HCT116 (cell line): ENCODE measurements around the gene S100A10. TPM values are rescaled to one million over a fixed set of nuclear protein-coding genes. Genes with fewer than 3 reads are reported as not detected.

ENCODE experiments used
- ATAC-seq: fragments of 200-7000 bp; cut with Tn5 transposase; 2 replicates; pipeline ENCODE4 v1.9.1; 2020; ENCODE audit warnings: mild to moderate bottlenecking, moderate library complexity
- BruUV-seq: library from RNA; stranded (reverse); fragments of 400-500 nt; replicated peaks from 2 replicates; lab custom pipeline; 2021; lab: Mats Ljungman, UMichigan
- CTCF ChIA-PET: fragments of 300-600 bp; sonication (Branson Sonifier 250); formaldehyde crosslinking; loops from one replicate; lab custom pipeline; 2021; ENCODE audit warnings: antibody characterized with exemption; lab: Charles Lee
- POLR2A ChIA-PET: fragments of 300-600, 350-600 bp; sonication (Branson Sonifier 250); formaldehyde crosslinking; loops from one replicate; lab custom pipeline; 2021; ENCODE audit warnings: antibody characterized with exemption; lab: Charles Lee
- RAD21 ChIA-PET, 2 experiments: fragments of 300-600 bp; sonication (Branson Sonifier 250); formaldehyde crosslinking; loops; one replicate each; lab custom pipeline; 2023; ENCODE audit warnings: low total read pairs in 2 of 2; ENCODE audit not compliant: uncharacterized antibody in 2 of 2, unreplicated experiment in 2 of 2, low non-redundant PET in 1 of 2; lab: Charles Lee
- DNase-seq: peaks from one replicate; pipeline ENCODE4 v3.0.0-alpha.2; 2010; ENCODE audit warnings: low read depth, low spot score
- H2AFZ ChIP-seq: fragments of 200-600 bp; shearing (Covaris generic), sonication (generic); 2 replicates; pipeline ENCODE4 v1.6.1; 2017; ENCODE audit warnings: low read depth, mixed run types, mixed read lengths, antibody characterized with exemption, low read length; ENCODE audit not compliant: poor library complexity, severe bottlenecking
- H3K27ac ChIP-seq: 2 replicates; pipeline ENCODE4 v1.5.1; 2012; ENCODE audit warnings: low read depth, low read length
- H3K27me3 ChIP-seq: fragments of 200-600 bp; sonication (generic); 2 replicates; pipeline ENCODE4 v1.6.1; 2016; ENCODE audit warnings: mixed run types, low read length, mixed read lengths; ENCODE audit not compliant: insufficient read depth
- H3K36me3 ChIP-seq, 2 experiments: fragments of 200-500 bp in 1 of 2; fragments of 200-600 bp in 1 of 2; sonication (Bioruptor generic) in 1 of 2; sonication (generic) in 1 of 2; 2 replicates each; pipeline versions ENCODE4 v1.5.1 to v1.6.1; 2014 to 2016; ENCODE audit warnings: low read length in 2 of 2, inconsistent platforms in 1 of 2, mixed read lengths in 1 of 2, mixed run types in 1 of 2; ENCODE audit not compliant: insufficient read depth in 2 of 2, control insufficient read depth in 1 of 2
- H3K4me1 ChIP-seq, 2 experiments: fragments of 200-600 bp in 1 of 2; sonication (generic) in 1 of 2; 2 replicates each; pipeline versions ENCODE4 v1.5.1 to v1.6.1; 2012 to 2017; ENCODE audit warnings: low read length in 2 of 2, inconsistent platforms in 1 of 2, mild to moderate bottlenecking in 1 of 2, mixed read lengths in 1 of 2, mixed run types in 1 of 2, moderate library complexity in 1 of 2; ENCODE audit not compliant: insufficient read depth in 2 of 2, control insufficient read depth in 1 of 2
- H3K4me2 ChIP-seq: fragments of 200-600 bp; sonication (generic); 2 replicates; pipeline ENCODE4 v1.6.1; 2017; ENCODE audit warnings: mixed run types, low read length, mixed read lengths
- H3K4me3 ChIP-seq, 2 experiments: fragments of 200-600 bp in 1 of 2; sonication (generic) in 1 of 2; replicated peaks in 1 of 2; 2 replicates each; pipeline ENCODE4 v1.5.1; 2011 to 2016; ENCODE audit warnings: low read length in 2 of 2, control low read depth in 1 of 2, low read depth in 1 of 2, mild to moderate bottlenecking in 1 of 2, mixed read lengths in 1 of 2, mixed run types in 1 of 2
- H3K79me2 ChIP-seq: fragments of 200-600 bp; sonication (generic); 2 replicates; pipeline ENCODE4 v1.6.1; 2017; ENCODE audit warnings: mild to moderate bottlenecking, mixed run types, low read length, moderate library complexity, mixed read lengths; ENCODE audit not compliant: insufficient read depth
- H3K9ac ChIP-seq: fragments of 200-600 bp; sonication (generic); 2 replicates; pipeline ENCODE4 v1.6.1; 2016; ENCODE audit warnings: low read length, mixed read lengths
- H3K9me2 ChIP-seq: fragments of 200-600 bp; sonication (generic), shearing (Covaris generic); 2 replicates; pipeline ENCODE4 v1.6.1; 2017; ENCODE audit warnings: mixed run types, mild to moderate bottlenecking, moderate library complexity; ENCODE audit not compliant: insufficient read depth
- H3K9me3 ChIP-seq, 2 experiments: fragments of 200-500 bp in 1 of 2; fragments of 200-600 bp in 1 of 2; sonication (Bioruptor generic) in 1 of 2; sonication (generic) in 1 of 2; 2 replicates each; pipeline ENCODE4 v1.6.1; 2014 to 2017; ENCODE audit warnings: low read length in 2 of 2, mixed read lengths in 2 of 2, inconsistent platforms in 1 of 2, low read depth in 1 of 2, mild to moderate bottlenecking in 1 of 2, mixed run types in 1 of 2, moderate library complexity in 1 of 2; ENCODE audit not compliant: control insufficient read depth in 1 of 2, insufficient read depth in 1 of 2
- H4K20me1 ChIP-seq: fragments of 200-600 bp; sonication (generic), shearing (Covaris generic); 2 replicates; pipeline ENCODE4 v1.6.1; 2017; ENCODE audit warnings: mixed run types, mild to moderate bottlenecking, moderate library complexity; ENCODE audit not compliant: insufficient read depth
- CBX3 ChIP-seq: IDR thresholded peaks from 2 replicates; pipeline ENCODE4 v1.6.1; 2012; ENCODE audit warnings: low read depth
- CEBPB ChIP-seq: IDR thresholded peaks from 2 replicates; pipeline ENCODE4 v1.6.1; 2012; ENCODE audit warnings: low read depth
- EZH2 ChIP-seq: fragments of 200-600 bp; sonication (generic); IDR thresholded peaks from 2 replicates; pipeline ENCODE4 v1.6.1; 2017; ENCODE audit warnings: antibody characterized with exemption, mixed run types
- FOSL1 ChIP-seq: IDR thresholded peaks from 2 replicates; pipeline ENCODE4 v1.6.1; 2012; ENCODE audit warnings: low read depth
- POLR2AphosphoS5 ChIP-seq: IDR thresholded peaks from 2 replicates; pipeline ENCODE4 v1.6.1; 2011; ENCODE audit warnings: mild to moderate bottlenecking, low read depth, low read length, moderate library complexity
- TCF7L2 ChIP-seq: IDR thresholded peaks from 2 replicates; pipeline ENCODE4 v1.7.0; 2011; ENCODE audit warnings: borderline replicate concordance, inconsistent platforms; ENCODE audit not compliant: insufficient read depth, insufficient read length; ENCODE audit errors: extremely low read depth
- ZFX ChIP-seq: fragments of 450-650 bp; IDR thresholded peaks from 2 replicates; pipeline ENCODE4 v1.6.1; 2017
- intact Hi-C: fragments of 100-400 bp; cut with micrococcal nuclease; formaldehyde crosslinking; loops from 2 replicates; pipeline ENCODE4 v1.10.0; 2022
- total RNA-seq: library from RNA; stranded (reverse); gene quantifications from one replicate; pipeline ENCODE4 v1.2.1, GENCODE V29; 2021; ENCODE audit not compliant: unreplicated experiment
- TF ChIP-seq, protein P1 (sequence below), 3 experiments: fragments of 200-600 bp in 1 of 3; sonication (generic) in 1 of 3; IDR thresholded peaks in 2 of 3; conservative IDR thresholded peaks in 1 of 3; 2 replicates each; pipeline ENCODE4 v1.5.1; 2012 to 2017; ENCODE audit warnings: low read depth in 2 of 3, low read length in 2 of 3, antibody characterized with exemption in 1 of 3, borderline replicate concordance in 1 of 3, control low read depth in 1 of 3, mild to moderate bottlenecking in 1 of 3, mixed read lengths in 1 of 3, mixed run types in 1 of 3, moderate library complexity in 1 of 3; ENCODE audit not compliant: insufficient read depth in 1 of 3

The S100A10 gene
- total RNA-seq, 1 experiment from 2014 or later, result 340 TPM

DNA sequence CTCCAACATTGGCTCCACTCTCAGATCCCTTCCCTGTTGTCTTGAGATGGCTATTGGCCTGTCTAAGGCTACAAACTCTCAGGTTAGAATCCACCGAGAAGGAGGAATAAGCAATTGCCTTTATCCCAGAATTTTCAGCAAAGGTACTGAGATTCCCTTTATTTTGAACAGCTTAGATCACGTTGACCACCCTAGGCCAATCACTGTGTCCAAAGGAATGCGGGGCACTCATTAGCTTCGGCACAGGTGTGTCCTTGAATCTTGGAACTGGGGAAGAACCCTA lies 36.2 kb upstream of the S100A10 start:
- Histone ChIP-seq H2AFZ (no peak overlapping the region), H3K4me2 (no peak overlapping the region), H3K9ac (no peak overlapping the region), H3K79me2 (peaks cover 21% of the 10 kb centered on the region), H3K27ac (no peak overlapping the region), H3K27me3 (no peaks in the 10 kb centered on the region), H3K36me3 (peaks cover 21 to 24% of the 10 kb centered on the region in 2 experiments), H3K4me3 (no peak overlapping the region), H4K20me1 (no peaks in the 10 kb centered on the region), H3K9me3 (no peaks in the 10 kb centered on the region), H3K9me2 (no peaks in the 10 kb centered on the region), H3K4me1 (peaks cover 10 to 24% of the 10 kb centered on the region in 2 experiments)
- ChIA-PET RAD21 (no interaction called here), POLR2A (no interaction called here), CTCF (interaction anchor here (1.3 to 1.4 kb wide), 2 partner anchors 16 to 61 kb away, joined by 3 to 4 read pairs; no protein-coding TSS in a partner anchor)
- no peak for TF ChIP-seq POLR2AphosphoS5
- no peak for TF ChIP-seq FOSL1
- no peak for TF ChIP-seq ZFX
- no peak for TF ChIP-seq EZH2
- TF ChIP-seq CBX3, result no peak
- TF ChIP-seq TCF7L2, result no peak
- no peak for DNase-seq
- ATAC-seq, result no peak
- intact Hi-C loops, result no loop called here
- BruUV-seq, result no TSS peak

DNA sequence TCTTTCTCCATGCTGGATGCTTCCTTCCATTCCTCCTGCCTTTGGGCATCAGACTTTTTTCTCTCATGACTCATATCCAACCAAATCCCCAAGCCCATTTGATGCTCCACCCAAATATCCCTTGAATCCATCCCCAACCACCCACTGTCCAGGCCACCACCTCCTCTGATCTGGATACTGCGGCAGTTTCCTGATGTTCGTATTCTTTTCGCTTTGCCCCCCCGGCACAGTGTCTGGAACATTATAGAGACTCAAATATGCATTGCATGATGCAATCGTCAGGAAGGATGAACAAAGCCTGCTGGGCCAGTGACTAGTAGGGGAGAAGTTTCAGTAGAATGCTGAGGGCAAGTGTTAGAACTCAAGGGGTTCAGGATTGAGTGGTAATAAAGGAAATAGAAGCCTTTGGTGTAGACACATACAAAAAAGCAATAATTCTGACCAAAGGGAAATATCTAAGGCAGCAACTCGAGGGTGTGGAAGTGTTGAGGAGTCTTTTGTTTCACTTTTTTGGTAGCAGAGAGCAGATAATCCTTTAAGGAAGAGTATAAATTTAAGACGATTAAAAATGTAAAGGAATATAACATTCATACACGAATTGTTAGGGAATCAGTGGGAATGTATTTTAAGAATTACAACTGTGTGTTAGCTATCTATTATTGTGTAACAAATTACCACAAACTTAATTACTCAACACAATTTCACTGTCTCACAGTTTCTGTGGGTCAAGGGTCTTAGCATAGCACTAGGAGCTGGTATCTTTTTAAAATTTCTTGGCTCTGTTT lies 35.7 kb upstream of the S100A10 start:
- H3K4me1 ChIP-seq, result peaks cover 7 to 24% of the 10 kb centered on the region in 2 experiments
- no peak overlapping the region for H3K9ac ChIP-seq
- no peaks in the 10 kb centered on the region for H3K9me2 ChIP-seq
- H3K9me3 ChIP-seq, result no peaks in the 10 kb centered on the region
- no peaks in the 10 kb centered on the region for H4K20me1 ChIP-seq
- H3K36me3 ChIP-seq, result peaks cover 21 to 24% of the 10 kb centered on the region in 2 experiments
- no peaks in the 10 kb centered on the region for H3K27me3 ChIP-seq
- H3K27ac ChIP-seq, result no peak overlapping the region
- H3K79me2 ChIP-seq, result peaks cover 16% of the 10 kb centered on the region
- no peak overlapping the region for H2AFZ ChIP-seq
- TF ChIP-seq, protein P1, sequence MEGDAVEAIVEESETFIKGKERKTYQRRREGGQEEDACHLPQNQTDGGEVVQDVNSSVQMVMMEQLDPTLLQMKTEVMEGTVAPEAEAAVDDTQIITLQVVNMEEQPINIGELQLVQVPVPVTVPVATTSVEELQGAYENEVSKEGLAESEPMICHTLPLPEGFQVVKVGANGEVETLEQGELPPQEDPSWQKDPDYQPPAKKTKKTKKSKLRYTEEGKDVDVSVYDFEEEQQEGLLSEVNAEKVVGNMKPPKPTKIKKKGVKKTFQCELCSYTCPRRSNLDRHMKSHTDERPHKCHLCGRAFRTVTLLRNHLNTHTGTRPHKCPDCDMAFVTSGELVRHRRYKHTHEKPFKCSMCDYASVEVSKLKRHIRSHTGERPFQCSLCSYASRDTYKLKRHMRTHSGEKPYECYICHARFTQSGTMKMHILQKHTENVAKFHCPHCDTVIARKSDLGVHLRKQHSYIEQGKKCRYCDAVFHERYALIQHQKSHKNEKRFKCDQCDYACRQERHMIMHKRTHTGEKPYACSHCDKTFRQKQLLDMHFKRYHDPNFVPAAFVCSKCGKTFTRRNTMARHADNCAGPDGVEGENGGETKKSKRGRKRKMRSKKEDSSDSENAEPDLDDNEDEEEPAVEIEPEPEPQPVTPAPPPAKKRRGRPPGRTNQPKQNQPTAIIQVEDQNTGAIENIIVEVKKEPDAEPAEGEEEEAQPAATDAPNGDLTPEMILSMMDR (IDR thresholded peaks at IDR 0.05 in 2 of 3, conservative IDR thresholded peaks at IDR 0.05 in 1 of 3; ENCODE audit: borderline replicate concordance in 1 of 3, insufficient read depth in 1 of 3, low read depth in 2 of 3, low read length in 2 of 3), result no peak
- 0 out of 2 replicates have a peak, but pooled peaks have one; percentile 23 for TF ChIP-seq CBX3
- TF ChIP-seq CEBPB, result peak; percentile 80
- no peak for DNase-seq
- no peak for ATAC-seq
- CTCF ChIA-PET, result interaction anchor here (1.3 to 1.4 kb wide), 2 partner anchors 15 to 61 kb away, joined by 3 to 4 read pairs; no protein-coding TSS in a partner anchor
- BruUV-seq, result TSS peak; percentile 39
- RAD21 ChIA-PET, result no interaction called here
- intact Hi-C loops, result no loop called here
- no peak overlapping the region for H3K4me2 ChIP-seq
- H3K4me3 ChIP-seq, result no peak overlapping the region
- POLR2A ChIA-PET, result no interaction called here
